Measurements from ENCODE around the gene SGSM1.

Gene SGSM1

DNA sequence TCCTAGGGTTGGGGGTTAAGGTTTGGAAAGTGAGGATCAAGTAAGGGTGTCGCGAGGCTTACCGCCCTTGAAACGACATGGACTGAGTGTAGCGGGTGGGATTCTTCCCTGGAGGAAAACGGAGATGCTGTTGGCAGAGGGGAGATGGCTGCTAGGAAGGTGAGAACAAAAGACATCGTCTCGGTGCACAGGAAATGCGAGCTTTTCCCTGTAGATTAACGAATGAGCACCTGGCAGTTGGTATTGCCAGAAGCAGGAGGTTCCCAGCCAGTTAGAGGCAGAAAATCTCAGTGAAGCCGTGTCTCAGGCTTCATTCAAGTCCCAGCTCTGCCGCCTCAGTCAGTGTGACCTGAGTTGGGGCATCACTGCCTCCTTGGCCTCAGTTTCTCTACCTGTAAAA, 141.9 kb downstream of the SGSM1 start:
- in situ Hi-C loops (cut with HindIII; ENCODE audit: low sequenced_read_pairs): loop anchor here (5.0 to 10.0 kb wide), 3 partner anchors 94 to 237 kb away; no protein-coding TSS in a partner anchor

DNA sequence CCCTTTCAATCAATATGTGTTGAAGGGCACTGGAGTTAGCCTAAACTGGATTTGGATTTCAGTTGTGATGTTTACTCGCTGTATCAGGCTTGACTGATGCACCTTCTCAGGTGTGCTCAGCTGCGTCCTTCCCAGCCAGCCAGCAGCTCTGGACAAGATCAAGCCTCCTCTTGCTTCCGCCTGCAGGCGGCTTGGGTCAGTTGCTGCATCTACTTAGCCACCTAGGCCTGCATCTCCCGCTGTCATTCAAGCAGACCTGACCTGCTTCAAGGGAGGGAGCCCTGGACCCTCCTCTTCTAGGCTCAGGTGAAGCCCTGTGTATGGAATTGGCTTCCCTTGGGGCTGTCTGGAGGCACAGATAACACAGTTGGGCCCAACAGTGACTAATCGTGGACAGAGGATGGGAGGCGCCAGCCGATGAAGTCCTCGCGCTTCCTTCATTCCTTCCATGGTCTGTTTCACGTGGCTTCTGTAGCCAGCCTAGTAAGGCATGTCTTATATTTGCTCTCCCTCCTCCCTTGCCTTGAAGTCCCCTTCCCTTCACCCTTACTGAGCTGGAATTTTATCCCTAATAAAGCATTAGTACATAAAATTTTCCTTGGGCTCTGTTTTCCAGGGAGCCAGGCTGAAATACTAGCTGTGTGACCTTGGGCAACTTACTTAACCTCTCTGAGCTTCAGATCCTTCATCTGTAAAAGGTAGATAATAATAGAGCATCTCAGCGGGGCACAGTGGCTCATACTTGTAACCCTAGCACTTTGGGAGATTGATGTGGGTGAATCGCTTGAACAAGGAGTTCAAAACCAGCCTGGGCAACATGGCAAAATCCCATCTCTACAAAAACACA, 142.6 kb downstream of the SGSM1 start:
- in situ Hi-C loops (cut with HindIII; ENCODE audit: low sequenced_read_pairs): loop anchor here (5.0 to 10.0 kb wide), 3 partner anchors 94 to 236 kb away; no protein-coding TSS in a partner anchor

DNA sequence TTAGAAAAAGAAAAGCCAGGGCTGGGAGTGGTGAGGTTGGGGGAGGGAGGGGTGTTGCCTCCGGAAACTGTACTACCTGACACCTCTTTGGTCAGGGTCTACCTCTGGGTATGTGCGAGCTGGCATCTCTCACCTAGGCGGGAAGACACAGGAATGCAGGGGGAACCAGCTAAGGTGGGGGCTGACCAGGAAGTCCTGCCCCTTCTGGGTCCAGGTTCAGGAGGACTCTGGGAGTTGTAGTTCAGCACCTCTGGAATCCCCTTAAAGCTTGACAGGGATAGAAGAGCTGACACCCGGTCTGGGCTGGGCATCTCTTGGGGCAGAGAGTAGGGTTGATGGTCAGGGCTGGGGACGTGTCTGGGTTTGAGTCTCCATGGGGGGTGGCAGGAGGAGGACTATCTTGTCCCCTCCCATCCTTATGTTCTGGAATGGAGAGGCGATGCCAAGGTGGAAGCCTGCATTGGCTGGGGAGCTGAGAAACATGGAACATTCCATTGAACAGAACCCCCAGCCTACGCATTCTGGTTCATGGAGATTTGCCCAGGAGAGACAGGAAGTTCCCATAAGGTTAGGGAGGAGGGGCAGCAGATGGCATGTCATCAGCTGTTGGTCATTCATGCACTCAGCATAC, 144.4 kb downstream of the SGSM1 start:
- in situ Hi-C loops (cut with HindIII; ENCODE audit: low sequenced_read_pairs): no loop called here

DNA sequence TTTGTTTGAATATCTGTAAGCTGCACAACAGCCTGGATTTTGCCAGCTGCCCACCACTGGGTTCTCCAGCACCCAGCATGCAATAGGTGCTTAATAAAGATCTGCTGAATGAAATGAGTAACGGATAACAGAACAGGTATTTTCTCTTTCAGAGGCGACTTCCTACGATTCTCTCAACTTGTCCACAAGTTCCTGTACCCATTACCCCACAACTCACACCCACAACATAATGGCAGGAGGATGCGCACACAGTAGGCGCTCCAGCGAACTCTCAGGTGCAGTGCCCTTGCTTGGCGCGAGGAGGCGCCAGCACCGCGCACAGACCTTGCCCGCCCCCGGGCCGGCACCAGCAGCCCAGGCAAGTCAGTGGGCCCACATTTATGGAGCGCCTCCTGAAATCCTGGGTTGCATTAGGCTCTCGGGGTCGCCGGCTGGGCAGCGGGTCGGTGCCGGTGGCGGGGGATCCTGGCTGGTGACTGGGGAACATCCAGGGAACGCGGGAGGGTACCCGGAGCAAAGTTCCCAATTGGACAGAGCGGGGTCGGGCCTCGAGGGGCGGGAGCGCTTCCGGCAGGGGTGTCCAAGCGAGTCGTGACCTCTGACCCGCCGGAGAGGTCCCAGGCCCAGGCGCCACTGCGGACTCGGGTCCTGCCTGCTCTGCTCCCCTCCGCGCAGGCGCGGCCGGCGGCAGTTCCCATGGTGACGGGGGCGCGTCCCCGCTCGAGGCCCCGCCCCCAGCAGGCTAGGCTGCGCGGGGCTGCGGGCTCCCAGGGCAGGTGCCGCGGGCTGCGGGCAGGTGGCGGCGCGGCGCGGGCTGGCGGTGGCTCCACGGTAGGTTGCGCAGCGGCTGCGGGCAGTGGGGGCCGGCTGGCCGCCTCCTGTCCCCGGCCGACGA, 146.2 kb downstream of the SGSM1 start, which contains the start of gene KIAA1671:
Gene KIAA1671, plus strand, starts transcription at position 775 of the 895 bp plus-strand sequence. CDS start 75,284 bp downstream, outside the sequence.
- in situ Hi-C loops (cut with HindIII; ENCODE audit: low sequenced_read_pairs): no loop called here

DNA sequence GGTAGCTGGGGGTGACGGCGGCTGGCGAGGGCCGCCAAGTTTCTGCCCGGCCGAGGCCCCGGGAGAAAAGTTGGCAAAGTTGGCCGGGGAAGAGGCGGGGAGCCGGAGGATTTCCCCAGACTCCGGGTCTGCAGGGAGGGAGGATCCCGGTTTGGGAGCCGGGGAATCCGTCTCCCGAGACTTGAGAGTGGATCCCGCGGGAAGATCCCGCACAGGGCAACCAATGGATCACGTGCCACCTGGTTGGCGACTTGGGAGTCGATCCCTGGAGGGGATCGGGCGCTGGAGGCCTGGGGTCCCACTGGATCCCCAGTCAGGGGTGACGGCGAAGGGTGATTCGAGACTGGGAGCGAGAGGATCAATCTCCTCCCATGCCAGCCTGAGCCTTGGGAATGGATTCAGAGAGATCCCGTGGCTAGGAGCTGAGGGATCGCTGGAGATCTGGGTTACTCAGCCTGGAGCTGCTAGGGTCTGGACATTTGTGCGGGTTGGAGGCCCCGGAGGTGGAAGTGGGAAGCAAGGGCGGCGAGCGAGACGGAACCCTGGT, 146.9 kb downstream of the SGSM1 start:
- in situ Hi-C loops (cut with HindIII; ENCODE audit: low sequenced_read_pairs): no loop called here

DNA sequence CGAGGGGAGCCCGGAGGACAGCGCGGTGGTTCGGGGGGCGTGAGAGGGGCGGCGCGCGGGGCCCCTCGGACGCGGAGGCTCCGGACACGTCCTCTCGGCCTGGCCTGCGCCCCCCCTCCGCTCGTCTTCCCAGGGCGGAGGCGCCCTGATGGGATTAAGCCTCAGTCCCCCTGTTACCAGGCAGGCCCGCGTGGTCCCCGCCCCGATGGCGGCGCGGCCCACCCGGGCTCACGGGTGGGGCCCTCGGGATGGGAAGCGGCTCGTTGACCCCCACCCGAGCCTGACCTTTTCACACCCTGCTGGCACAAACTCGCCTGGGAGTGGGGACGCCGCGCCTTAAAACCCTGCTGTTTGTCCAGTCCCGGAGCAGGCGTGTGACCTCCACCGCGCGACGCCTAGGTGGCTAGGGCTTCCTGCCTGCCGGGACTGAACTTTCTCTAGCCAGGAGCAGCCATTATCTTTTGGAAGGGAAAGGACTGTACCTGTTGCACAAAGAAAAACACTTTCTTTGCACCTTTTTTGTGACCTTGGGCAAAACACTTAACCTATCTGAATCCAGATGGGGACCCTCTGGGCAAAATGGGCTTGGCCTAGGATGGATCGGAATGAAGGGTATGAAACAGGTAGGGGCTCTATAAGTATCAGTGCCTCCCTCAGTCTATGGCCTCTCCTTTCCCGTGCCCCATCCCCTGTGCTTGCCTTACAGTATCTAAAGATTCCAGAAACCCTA, 147.5 kb downstream of the SGSM1 start:
- in situ Hi-C loops (cut with HindIII; ENCODE audit: low sequenced_read_pairs): no loop called here

DNA sequence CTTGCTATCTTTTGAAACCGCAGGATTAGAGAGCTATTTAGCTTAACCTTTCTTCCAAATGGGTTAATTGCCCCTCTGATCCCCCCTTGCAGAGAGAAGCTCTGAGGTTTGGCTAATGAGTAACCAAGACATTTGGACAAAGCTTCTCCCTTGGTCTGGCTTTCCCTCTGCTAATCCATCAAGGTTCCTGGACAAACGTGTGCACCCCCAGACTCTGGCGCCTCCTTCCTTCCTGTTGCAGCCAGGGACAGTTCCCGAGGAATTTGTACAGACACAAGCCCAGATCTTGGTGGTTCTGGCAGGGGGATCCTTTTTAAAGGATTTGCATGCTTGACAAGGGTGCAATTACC, 148.1 kb downstream of the SGSM1 start:
- in situ Hi-C loops (cut with HindIII; ENCODE audit: low sequenced_read_pairs): no loop called here

DNA sequence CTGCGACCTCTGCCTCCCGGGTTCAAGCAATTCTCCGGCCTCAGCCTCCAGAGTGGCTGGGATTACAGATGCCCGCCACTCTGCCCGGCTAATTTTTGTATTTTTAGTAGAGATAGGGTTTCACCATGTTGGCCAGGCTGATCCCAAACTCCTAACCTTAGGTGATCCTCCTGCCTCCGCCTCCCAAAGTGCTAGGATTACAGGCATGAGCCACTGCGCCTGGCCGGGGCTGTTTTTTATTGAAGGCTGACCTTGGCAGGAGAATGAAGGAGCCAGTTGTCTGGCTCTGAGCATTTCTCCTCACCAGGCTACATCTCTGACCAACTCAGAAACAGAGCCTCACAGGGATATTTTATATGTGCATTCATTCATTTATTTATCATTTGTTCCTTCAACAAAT, 148.8 kb downstream of the SGSM1 start:
- in situ Hi-C loops (cut with HindIII; ENCODE audit: low sequenced_read_pairs): no loop called here

DNA sequence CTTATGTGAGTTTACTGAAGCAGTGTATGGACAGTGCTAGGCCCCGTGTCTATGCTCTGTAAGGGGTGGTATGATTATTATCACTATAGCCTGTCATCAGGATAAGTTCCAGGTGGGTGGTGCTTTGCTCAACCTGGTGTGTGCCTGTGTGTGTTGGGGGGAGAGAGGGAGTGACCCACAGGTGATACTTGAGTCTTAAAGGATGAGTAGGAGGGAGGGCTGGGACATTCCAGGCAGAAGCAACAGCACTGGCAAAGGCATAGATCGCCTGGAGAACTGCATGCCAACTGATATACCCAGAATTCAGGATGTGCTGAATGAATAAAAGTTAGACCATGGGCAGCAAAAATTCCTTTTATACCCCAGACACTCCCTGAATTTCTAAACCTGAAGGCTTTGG, 151.0 kb downstream of the SGSM1 start:
- in situ Hi-C loops (cut with HindIII; ENCODE audit: low sequenced_read_pairs): no loop called here

DNA sequence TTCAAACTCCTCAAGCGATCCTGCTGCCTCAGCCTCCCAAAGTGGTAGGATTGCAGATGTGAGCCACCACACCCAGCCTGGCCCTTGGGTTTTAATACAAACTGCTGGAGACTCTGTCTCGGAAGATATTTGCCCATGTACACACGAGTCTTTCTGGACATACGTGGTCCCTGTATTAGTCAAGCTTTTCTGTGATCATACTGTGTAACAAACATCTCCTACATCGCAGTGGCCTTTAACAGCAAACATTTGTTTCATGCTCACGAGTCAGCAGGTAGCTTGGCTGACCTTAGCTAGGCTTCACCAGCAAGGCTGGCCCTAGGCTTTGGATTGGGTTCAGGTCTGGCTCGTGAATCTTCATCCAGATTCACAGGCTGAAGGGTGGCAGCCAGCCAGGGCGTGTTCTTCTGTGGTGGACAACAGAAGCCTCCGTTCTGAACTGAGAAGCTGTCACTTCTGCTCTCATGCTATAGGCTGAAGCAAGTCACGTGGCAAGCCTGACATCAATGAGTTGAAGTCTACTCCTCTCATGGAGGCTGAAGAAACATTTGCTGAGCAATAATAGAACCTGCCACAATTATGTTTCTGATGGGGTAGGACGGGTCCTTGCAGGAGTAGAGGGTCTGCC, 155.3 kb downstream of the SGSM1 start:
- in situ Hi-C loops (cut with HindIII; ENCODE audit: low sequenced_read_pairs): no loop called here

DNA sequence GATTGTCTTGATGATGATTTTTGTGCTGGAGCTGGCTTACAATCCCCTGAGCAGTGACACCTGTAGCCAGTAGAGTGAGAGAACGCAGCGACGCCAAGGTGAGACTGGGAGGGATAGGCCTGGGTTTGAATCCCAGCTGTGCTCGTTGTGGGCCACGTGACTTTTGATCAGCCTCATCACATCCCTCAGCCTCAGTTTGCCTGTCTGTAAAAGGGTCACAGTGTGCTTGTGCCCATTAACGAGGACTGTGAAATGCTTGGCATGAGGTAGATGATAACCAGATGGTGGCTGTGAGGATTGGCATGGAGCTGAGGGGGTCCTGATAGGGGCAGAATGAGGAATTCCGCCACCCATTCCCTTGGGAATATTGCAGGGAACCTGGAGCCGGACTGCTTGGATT, 156.1 kb downstream of the SGSM1 start:
- in situ Hi-C loops (cut with HindIII; ENCODE audit: low sequenced_read_pairs): no loop called here

DNA sequence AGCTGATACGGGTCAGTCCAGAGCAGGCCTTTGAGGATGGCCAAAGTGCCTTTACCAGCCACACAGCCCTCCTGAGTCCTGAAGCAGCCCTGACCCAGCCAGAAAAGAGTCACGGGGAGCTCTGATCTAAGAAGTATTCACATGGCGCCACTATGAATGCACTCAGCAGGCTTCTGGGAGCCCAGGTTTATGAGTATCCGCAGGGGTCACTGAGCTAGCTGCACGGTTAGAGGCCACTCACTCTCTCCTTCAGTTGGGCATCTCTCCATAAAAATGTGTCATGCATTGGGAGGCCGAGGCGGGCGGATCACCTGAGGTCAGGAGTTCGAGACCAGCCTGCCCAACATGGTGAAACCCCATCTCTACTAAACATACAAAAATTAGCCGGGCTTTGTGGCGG, 156.8 kb downstream of the SGSM1 start:
- in situ Hi-C loops (cut with HindIII; ENCODE audit: low sequenced_read_pairs): no loop called here

DNA sequence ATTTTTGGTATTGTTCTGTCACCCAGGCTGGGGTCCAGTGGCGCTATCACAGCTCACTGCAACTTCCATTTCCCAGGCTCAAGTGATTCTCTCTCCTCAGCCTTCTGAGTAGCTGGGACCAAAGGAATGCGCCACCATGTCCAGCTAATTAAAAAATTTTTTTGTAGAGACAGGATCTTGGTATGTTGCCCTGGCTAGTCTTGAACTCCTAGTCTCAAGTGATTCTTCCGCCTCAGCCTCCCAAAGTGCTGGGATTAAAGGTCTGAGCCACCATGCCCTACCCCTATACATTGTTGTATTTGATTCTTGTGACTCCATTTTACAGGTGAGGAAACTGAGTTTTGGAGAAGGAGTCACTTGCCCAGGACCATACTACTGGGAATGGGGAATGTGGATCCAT, 158.4 kb downstream of the SGSM1 start:
- in situ Hi-C loops (cut with HindIII; ENCODE audit: low sequenced_read_pairs): no loop called here

DNA sequence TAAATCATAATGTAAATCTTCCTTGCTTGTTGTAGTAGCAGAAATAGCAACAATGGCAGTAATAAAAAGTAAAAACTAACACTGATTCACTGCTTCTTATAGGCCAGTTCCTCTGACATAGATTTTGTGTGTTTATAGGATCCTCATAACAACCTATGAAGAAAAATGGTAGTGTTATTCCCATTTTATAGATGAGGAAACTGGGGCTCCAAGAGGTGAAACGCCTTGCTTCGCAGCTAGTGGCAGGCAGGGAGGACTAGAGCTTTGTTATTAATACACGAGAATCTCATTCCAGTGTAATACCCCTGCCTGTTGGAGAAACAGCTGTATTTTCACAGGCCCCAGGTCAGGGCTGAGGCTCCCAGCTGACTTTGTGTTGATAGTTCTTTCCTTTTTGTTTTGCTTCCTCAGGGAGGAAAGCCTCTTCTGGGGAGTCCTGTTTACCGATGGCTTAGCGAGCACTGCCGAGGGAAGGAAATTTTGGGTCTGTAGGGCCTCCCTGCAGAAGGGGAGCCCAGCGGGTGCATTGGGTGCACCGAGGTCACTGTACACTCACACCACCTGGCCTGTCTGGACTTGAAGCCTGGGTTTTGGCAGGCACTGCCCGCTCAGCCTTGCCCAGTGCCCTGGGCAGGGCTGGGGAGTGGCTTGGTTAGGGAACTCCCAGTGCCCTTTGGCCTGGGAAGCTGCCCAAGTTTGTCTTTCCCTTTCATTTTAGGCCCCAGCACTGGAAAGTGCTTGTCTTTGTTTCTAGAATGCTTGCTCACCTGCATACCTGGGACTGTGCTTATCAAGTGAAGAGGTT, 160.0 kb downstream of the SGSM1 start:
- in situ Hi-C loops (cut with HindIII; ENCODE audit: low sequenced_read_pairs): no loop called here

DNA sequence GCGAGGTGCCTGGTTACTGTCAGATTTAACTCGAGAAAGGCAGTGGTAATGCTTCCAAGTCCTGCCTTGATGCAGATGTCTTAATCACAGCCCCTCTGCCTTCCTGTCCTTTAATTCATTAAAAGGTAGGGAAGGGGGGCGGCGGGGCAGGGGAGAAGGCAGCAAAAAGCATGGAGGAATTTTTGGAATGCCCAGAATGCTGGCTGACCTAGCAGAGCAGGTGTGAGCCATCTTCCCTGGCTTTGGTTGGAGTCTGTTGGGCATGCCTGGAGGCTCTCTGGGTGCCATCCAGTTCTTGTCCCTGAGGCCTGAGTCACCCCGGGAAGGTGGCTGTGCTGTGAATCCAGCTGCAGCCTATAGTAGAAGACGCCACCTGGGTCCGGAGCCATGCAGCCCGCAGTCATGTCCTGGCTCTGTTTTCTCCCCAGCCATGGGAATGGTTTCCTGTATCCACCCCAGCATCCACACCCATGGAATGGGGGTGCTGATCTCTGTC, 162.1 kb downstream of the SGSM1 start:
- in situ Hi-C loops (cut with HindIII; ENCODE audit: low sequenced_read_pairs): no loop called here

DNA sequence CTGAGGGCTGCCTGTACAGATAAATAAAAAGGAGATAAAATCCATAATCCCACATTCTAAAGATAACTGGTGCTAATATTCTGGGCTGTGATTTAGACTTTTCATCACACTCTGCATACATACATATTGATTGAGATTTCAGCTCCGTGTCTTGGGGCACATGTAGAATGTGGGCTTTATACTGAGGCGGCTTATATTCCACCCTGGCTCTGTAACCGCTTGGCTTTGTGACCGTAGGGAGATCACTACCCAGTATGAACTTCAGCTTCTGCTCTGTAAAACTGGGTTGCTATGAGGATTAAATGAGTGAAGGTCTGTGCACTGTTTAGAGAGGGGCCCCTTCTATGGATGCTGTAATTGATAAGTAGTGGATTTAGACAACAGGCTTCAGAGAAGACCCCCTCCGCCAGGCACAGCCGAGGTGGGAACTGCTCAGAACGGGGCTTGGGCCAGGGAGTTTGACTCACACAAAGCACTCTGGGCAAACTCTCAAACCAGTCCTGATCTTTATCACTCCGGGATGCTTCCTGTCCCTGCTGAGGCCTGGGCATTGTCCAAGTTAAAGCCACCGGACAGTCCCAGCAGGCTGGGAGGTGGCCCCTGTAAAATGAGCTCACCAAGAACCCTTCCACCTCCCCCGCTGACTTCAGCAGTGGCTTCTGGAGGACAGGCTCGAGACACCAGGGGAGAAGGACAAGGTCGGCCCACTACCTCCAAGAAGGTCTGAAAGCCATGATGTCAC, 163.7 kb downstream of the SGSM1 start:
- in situ Hi-C loops (cut with HindIII; ENCODE audit: low sequenced_read_pairs): no loop called here

DNA sequence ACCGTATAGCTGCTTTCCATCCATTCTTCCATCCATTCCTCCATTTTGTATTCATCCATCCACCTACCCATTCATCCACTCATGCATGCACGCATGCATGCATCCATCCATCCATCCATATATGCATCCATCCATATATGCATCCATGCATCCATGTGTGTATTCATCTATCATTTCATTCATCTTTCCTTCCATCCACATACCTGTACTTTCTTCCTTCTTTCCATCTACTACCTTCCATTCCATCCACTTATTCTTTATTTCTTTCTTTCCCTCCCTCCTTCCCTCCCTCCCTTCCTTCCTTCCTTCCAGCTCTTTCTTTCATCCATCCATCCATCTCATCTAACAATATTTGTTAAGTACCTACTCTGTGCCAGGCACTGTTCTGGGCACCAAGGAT, 166.4 kb downstream of the SGSM1 start:
- in situ Hi-C loops (cut with HindIII; ENCODE audit: low sequenced_read_pairs): no loop called here

DNA sequence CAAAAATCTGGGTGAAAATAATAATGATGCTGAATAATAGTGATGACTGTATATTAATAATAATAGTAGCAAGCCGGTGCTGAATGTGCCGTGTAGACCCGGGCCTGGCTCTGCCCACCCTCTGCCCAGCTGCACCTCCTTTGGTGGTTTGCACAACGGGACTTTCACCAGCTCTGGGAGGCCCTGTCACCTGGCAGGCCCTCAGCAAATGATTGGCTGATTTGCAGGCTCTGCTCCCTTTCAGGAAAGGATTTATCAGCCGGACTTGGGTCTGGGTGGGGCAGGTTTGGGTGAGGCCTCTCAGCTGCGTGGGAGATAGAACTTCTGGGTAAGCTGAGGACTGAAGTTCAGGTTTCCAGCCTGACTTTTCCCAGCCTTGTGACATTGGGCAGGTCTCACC, 167.9 kb downstream of the SGSM1 start:
- in situ Hi-C loops (cut with HindIII; ENCODE audit: low sequenced_read_pairs): no loop called here

Data from endothelial cell of hepatic sinusoid (primary cell).